WTC11 (cell line): ENCODE results near the gene NEDD9. TPM values are rescaled to one million over a fixed set of nuclear protein-coding genes. Genes with fewer than 3 reads are reported as not detected.

Experiments used
- CBFB ChIP-seq: sonication (generic); formaldehyde crosslinking; IDR thresholded peaks from 2 replicates; pipeline ENCODE4 v1.8.1; 2022; ENCODE audit warnings: mild to moderate bottlenecking, low read depth, missing genetic modification reagents
- GABPB1 ChIP-seq: sonication (generic); formaldehyde crosslinking; IDR thresholded peaks from 2 replicates; pipeline ENCODE4 v1.8.1; 2023; ENCODE audit warnings: mild to moderate bottlenecking, missing genetic modification reagents
- NR3C1 ChIP-seq: sonication (generic); formaldehyde crosslinking; conservative IDR thresholded peaks from 2 replicates; pipeline ENCODE4 v1.8.1; 2023; ENCODE audit warnings: low read depth, mild to moderate bottlenecking, missing genetic modification reagents
- TP53 ChIP-seq: sonication (generic); formaldehyde crosslinking; IDR thresholded peaks from 2 replicates; pipeline ENCODE4 v1.8.1; 2023; ENCODE audit warnings: mild to moderate bottlenecking, missing genetic modification reagents
- total RNA-seq: library from RNA; stranded (reverse); gene quantifications from 3 replicates; pipeline ENCODE4 v1.2.3, GENCODE V29; 2021
- TF ChIP-seq, protein P1 (sequence below): sonication (generic); formaldehyde crosslinking; IDR thresholded peaks from 2 replicates; pipeline ENCODE4 v1.8.1; 2023; ENCODE audit warnings: mild to moderate bottlenecking, missing genetic modification reagents

The NEDD9 gene
- total RNA-seq, 1 experiment from 2014 or later, result 9.8 TPM

GRCh38 chr6:11136809-11137208 lies 95.7 kb downstream of the NEDD9 start (continued):
- TF ChIP-seq, protein P1, sequence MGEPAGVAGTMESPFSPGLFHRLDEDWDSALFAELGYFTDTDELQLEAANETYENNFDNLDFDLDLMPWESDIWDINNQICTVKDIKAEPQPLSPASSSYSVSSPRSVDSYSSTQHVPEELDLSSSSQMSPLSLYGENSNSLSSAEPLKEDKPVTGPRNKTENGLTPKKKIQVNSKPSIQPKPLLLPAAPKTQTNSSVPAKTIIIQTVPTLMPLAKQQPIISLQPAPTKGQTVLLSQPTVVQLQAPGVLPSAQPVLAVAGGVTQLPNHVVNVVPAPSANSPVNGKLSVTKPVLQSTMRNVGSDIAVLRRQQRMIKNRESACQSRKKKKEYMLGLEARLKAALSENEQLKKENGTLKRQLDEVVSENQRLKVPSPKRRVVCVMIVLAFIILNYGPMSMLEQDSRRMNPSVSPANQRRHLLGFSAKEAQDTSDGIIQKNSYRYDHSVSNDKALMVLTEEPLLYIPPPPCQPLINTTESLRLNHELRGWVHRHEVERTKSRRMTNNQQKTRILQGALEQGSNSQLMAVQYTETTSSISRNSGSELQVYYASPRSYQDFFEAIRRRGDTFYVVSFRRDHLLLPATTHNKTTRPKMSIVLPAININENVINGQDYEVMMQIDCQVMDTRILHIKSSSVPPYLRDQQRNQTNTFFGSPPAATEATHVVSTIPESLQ (CRISPR knock-in tag), result no peak
- no peak for TF ChIP-seq TP53 (CRISPR knock-in tag)
- no peak for TF ChIP-seq NR3C1 (CRISPR knock-in tag)
- TF ChIP-seq GABPB1 (CRISPR knock-in tag), result no peak
- no peak for TF ChIP-seq CBFB (CRISPR knock-in tag)

Other genes starting within 250 kb of the NEDD9 start
- 1.0 to 2.0 TPM (median 1.1 TPM) in 3 replicates for gene ELOVL2, start 188.4 kb downstream of the NEDD9 start, total RNA-seq
- 7.2 to 9.7 TPM (median 7.4 TPM) in 3 replicates for gene SMIM13, start 138.8 kb downstream of the NEDD9 start, total RNA-seq
- gene ERVFRD-1, start 120.9 kb downstream of the NEDD9 start, total RNA-seq, result not detected in 3 replicates